Activated naive CD4-positive, alpha-beta T cell treated with anti-CD3 and anti-CD28 coated beads, Interleukin-2, amount 50 U/mL, for 72 hours (primary cell): ENCODE data around the gene RSRP1. TPM values are rescaled to one million over a fixed set of nuclear protein-coding genes. Genes with fewer than 3 reads are reported as not detected.
"Not testable (repeated sequence)": the region's sequence is repeated elsewhere in the genome, so short reads cannot be mapped to it uniquely, and the experiment has no call there.

Source experiments
- ATAC-seq, 2 donors: fragments of 150-1000 bp; cut with Tn5 transposase; 2 replicates each; pipeline ENCODE4 v1.10.0; 2021; ENCODE audit warnings: mild to moderate bottlenecking in 2 of 2, moderate library complexity in 2 of 2
- DNase-seq, 2 donors: peaks; one replicate each; pipeline ENCODE4 v3.0.0; 2021 to 2022; ENCODE audit warnings: low spot score in 2 of 2
- H3K27ac Mint-ChIP-seq, 2 donors: one replicate each; pipeline ENCODE4 v1.8.0; 2022; ENCODE audit warnings: mild to moderate bottlenecking in 2 of 2, mixed read lengths in 2 of 2
- H3K36me3 Mint-ChIP-seq, 2 donors: one replicate each; pipeline ENCODE4 v1.8.0; 2022; ENCODE audit warnings: mixed read lengths in 2 of 2
- H3K9me3 Mint-ChIP-seq, 2 donors: one replicate each; pipeline ENCODE4 v1.8.0; 2022; ENCODE audit warnings: mixed read lengths in 2 of 2
- total RNA-seq, 2 donors: library from RNA; stranded (reverse); gene quantifications; one replicate each; pipeline ENCODE4 v1.2.3, GENCODE V29; 2022

RSRP1 gene
- total RNA-seq, 2 donors from 2014 or later: 147 to 154 TPM

DNA sequence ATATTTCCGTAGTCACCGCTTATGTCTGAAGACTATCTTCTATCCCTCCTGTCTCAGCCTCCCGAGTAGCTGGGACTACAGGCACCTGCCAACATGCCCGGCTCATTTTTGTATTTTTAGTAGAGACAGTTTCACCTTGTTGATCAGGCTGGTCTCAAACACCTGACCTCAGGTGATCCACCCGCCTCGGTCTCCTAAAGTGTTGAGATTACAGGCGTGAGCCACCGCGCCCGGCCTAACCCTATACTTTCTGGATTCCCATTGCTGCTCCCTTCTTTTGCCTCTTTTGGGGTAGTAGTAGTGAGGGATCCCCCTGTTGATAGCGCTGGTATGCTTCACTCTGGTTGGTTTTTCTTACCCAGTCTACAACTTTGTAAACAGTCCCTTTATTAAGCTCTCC lies 9.2 kb downstream of the RSRP1 start:
- ATAC-seq (no peak), DNase-seq (no peak)
- peaks cover 7 to 15% of the 10 kb centered on the region in 2 donors for H3K36me3 Mint-ChIP-seq
- peak overlapping the region in 1 of 2 donors; percentile 19 for H3K27ac Mint-ChIP-seq
- H3K9me3 Mint-ChIP-seq: no peaks in the 10 kb centered on the region

DNA sequence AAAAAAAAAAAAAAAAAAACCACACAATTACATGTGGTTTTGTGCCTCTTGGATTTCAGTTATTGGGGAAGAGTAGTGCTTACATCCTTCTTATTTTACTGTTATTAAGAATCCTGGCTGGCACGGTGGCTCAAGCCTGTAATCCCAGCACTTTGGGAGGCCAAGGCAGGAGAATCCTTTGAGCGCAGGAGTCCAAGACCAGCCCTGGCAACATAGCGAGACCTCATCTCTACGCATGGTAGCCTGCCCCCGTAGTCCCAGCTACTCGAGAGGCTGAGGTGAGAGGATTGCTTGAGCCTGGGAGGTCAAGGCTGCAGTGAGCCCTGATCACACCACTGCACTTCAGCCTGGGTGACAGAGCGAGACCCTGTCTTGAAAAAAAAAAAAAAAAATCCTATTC lies 11.0 kb downstream of the RSRP1 start:
- DNase-seq, H3K36me3 Mint-ChIP-seq, H3K9me3 Mint-ChIP-seq, H3K27ac Mint-ChIP-seq, ATAC-seq: not testable (repeated sequence)

DNA sequence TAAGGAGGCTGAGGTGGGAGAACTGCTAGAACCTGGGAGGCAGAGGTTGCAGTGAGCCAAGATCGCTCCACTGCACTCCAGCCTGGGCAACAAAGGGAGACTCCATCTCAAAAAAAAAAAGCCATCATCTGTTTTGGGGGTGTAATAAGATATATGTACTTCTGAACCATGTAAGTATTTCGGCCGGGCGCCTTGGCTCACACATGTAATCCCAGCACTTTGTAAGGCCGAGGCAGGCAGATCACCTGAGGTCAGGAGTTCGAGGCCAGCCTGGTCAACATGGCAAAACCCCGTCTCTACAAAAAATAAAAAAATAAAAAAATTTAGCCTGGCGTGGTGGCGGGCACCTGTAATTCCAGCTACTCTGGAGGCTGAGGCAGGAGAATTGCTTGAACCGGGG lies 11.8 kb downstream of the RSRP1 start:
- H3K27ac Mint-ChIP-seq, H3K36me3 Mint-ChIP-seq, H3K9me3 Mint-ChIP-seq, ATAC-seq, DNase-seq: not testable (repeated sequence)

DNA sequence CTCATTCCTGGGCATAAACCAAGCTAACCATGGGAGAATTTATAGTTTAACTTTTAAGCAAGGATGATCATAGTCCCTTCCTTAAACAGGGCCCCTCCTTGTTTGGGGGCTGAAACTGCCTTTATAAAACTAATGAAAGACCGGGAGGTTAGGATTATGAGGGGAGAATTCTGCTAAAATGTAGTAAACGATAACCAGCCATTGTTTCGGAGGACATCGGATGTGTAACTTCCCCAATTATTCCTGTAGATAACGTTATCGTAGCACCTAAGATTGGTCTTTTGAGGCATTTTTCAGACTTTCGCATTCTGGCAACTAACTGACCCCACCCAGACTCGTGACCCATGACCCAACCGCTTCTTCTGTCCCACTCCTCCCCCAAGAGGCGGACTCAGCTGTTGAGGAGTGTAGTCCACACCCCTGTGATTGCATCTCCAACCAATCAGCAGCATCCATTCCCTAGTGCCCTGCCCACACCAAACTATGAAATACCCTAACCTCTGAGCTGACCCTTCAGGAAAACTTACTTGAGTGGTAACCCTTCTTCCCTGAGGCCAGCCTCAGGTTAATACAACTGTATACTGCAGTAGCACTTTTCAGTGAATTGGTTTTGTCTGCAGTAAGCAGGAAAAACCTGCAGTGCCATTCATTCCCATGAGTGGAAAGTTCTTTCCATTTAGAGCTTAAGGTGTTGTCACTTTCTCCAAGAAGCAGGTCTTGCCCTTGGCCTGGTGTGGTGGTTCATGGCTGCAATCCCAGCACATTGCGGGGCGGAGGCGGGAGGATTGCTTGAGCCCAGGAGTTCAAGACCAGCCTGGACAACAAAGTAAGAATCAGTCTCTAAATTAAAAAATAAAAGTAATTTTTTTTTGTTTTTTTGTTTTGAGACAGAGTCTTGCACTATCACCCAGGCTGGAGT lies 14.1 kb downstream of the RSRP1 start:
- Mint-ChIP-seq H3K27ac (no peak overlapping the region), H3K9me3 (no peaks in the 10 kb centered on the region), H3K36me3 (peaks cover 6 to 8% of the 10 kb centered on the region in 2 donors)
- peak; percentile 88 to 89 for ATAC-seq
- peak; percentile 71 to 73 for DNase-seq

DNA sequence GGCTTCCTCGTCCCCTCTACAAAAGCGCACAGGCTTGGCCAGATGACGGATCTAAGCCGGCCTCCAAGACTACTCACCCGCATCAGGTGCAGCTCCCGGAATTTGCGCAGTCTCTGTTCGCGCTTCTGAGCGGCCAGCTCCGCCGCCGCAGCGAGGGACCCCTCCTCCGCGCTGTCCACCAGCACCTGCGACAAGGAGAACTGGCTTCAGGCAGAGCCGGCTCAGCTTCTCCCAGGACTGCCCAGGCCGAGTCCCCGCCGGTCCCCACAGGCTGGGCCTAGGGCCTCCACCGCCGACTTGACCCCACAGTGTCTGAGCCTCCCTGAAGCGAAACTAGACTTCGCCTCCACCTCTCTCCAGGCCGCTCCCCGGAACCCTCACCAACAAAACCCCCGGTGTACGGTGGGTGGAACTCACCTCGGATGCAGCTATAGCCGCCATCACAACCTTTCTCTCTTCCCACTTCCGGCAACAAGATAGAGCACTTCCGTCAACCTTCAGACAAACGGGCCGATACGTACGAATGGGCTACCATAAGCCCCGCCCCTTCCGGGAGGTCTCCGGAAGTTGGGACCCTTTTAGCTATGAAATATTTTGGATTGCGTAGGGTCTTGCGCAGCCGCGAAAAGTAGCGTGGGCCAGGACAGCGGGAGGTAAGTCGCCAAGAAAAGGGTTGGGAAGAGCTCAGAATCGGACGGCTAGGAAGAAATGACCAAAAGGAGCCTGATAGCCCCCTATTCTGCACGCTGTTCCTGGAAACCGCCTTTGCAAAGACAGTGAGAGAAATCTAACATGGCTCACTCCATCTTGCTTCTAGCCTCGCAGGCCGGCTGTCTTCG lies 15.0 kb downstream of the RSRP1 start, which contains the start of gene SYF2:
Gene SYF2, minus strand, starts transcription at position 476 of the 839 bp plus-strand sequence. Its CDS starts 35 bp downstream, at position 441.
- H3K36me3 Mint-ChIP-seq: peaks cover 6 to 8% of the 10 kb centered on the region in 2 donors
- ATAC-seq: peak; percentile 89 to 93
- peak; percentile 86 to 90 for DNase-seq
- no peak within 1 kb of the TSS for H3K27ac Mint-ChIP-seq
- H3K9me3 Mint-ChIP-seq: no peaks in the 10 kb centered on the region

DNA sequence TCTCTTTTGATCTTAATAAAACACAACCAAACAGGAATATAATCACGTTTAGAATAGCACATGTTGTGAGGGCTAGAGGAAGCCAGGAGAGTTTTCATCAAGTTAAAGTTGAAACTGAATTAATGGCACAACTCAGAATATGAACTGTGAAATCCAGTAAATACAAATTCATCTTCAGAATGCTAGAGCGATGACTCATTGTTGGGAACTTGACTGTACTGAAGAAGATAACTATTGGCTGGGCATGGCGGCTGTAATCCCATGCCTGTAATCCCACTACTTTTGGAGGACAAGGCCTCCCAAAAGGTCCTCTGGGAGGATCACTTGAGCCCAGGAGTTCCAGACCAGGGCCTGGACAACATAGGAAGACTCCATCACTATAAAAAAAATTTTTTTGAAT lies 23.8 kb downstream of the RSRP1 start:
- peaks cover 5 to 22% of the 10 kb centered on the region in 2 donors for H3K36me3 Mint-ChIP-seq
- H3K27ac Mint-ChIP-seq: no peak overlapping the region
- ATAC-seq (no peak), DNase-seq (no peak)
- H3K9me3 Mint-ChIP-seq: no peaks in the 10 kb centered on the region

DNA sequence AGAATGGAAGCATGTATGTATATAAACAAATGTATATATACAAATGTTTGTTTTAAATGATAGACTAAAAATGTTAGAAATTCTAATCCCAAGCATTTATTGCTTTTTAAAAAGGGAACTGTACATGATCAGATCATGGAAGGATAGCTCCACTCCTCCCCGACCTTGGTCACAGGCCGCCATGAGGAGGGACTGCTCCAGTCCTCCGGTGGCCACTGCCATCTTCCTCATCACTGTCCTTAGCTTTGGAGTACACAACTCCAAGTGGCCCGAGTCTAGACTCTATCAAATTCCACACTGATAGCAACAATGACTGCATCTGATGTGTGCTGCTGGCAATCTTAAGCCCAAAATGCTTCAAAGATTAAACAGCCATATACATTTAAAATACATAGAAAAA lies 24.6 kb downstream of the RSRP1 start:
- peaks cover 5 to 22% of the 10 kb centered on the region in 2 donors for H3K36me3 Mint-ChIP-seq
- no peaks in the 10 kb centered on the region for H3K9me3 Mint-ChIP-seq
- no peak for ATAC-seq
- DNase-seq: no peak
- H3K27ac Mint-ChIP-seq: peak overlapping the region in 1 of 2 donors; percentile 27

DNA sequence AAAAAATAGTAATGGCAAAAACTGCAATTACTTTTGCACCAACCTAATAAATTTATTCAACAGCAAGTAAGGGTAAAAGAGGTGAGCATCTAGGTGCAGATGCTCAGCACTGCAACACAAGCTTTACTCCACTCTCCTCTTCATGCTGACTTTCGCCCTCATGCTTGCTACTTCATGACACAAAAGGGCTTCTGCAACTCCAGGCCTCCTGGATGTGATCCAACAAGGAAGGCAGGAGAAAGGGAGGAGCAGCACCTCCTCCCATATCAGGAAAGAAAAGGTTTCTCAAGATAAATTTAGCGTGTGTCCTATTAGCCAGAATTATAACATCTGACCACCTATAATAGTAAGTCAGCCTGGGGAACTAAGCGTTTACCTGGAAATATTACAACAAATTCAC lies 26.6 kb downstream of the RSRP1 start:
- peaks cover 5 to 11% of the 10 kb centered on the region in 2 donors for H3K36me3 Mint-ChIP-seq
- no peaks in the 10 kb centered on the region for H3K9me3 Mint-ChIP-seq
- no peak for DNase-seq
- no peak overlapping the region for H3K27ac Mint-ChIP-seq
- no peak for ATAC-seq

DNA sequence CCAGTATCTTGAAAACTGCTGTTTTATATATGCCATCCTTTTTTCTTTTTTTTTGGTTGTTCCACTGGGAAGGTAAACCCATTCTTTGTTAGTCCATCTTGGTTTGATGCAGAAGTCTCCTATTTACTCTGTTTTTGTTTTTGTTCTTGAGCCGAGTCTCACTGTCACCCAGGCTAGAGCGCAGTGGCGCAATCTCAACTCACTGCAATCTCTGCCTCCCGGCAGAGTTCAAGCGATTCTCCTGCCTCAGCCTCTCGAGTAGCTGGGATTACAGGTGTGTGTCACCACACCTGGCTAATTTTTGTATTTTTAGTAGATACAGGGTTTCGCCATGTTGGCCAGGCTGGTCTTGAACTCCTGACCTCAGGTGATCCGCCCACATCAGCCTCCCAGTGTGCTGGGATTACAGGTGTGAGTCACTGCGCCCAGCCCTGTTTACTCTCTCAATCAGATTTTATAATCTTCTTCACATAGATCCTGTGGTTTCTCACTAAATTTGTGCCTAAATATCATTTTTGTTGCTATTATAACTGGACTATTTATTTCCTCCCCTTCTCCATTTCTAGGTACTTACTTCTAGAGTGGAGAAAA lies 27.5 kb downstream of the RSRP1 start:
- DNase-seq: peak in 1 of 2 donors; percentile 46
- peaks cover 3 to 11% of the 10 kb centered on the region in 2 donors for H3K36me3 Mint-ChIP-seq
- peak overlapping the region in 1 of 2 donors; percentile 8 for H3K27ac Mint-ChIP-seq
- no peak for ATAC-seq
- H3K9me3 Mint-ChIP-seq: no peaks in the 10 kb centered on the region

DNA sequence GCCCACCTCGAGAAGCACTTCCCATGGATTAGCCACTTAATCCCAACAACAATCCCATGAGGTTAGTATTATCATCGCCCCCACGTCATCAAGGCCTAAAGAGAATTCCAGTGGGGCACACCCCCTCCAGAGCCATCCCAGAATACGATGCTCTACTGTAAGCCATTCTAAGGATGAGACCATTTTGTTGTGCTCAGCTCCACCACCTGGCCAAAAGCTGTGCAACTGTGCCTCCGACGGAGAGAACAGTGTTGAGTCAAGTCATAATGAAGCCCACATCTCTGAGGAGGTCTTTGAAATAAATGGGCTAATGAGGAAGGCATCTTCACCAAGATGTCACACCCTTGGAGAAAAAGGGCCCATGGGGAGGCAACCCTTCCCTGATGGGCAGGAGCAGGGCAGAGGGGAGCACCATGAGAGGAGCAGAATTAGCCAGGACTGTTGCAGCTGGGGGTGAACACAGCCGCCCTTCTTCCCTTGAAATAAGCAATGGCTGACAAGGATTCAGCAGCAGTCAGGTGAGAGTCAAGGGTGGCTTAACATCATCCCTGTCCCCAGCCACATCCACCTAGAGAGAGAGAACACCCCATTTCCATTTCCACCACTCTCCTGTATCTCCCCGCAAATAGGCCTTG lies 29.5 kb downstream of the RSRP1 start:
- Mint-ChIP-seq H3K27ac (no peak overlapping the region), H3K36me3 (peaks cover 0 to 5% of the 10 kb centered on the region in 2 donors), H3K9me3 (no peaks in the 10 kb centered on the region)
- no peak for DNase-seq
- no peak for ATAC-seq

DNA sequence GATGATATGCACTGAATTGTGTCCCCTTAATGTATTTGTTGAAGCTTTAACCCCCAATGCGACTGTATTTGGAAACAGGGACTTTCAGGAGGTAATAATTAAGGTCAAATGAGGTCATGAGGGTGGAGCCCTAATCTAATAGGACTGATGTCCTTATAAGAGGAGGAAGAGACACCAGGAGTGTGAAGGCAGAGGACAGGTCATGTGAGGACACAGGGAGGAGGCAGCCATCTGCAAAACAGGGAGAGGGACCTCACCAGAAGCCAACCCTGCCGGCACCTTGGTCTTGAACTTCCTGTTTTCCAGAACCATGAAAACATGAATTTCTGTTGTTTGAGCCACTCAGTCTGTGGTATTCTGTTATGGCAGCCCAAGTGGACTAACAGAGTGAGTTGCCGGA lies 30.2 kb downstream of the RSRP1 start:
- Mint-ChIP-seq H3K36me3 (peaks cover 0 to 5% of the 10 kb centered on the region in 2 donors), H3K9me3 (no peaks in the 10 kb centered on the region), H3K27ac (no peak overlapping the region)

DNA sequence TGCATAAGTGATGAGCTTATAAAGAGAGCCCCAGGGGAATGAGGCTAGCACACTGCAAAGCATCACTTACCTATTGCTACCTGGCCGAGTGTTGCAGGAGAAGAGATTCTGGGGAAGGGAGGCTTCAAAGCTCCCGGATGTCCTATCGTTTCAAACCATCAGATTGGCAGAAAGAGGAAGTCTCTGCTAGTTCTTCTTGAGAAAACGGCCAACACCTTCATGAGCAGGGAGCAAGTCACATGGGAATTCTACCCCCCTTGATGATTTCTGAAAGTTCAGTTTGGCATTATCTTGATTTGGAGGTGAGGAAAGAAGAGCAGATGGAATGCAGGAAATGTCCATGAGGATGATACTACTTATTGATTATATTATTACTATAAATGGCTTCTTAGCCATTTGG lies 31.1 kb downstream of the RSRP1 start:
- DNase-seq (no peak), ATAC-seq (no peak)
- Mint-ChIP-seq H3K36me3 (peaks cover 0 to 5% of the 10 kb centered on the region in 2 donors), H3K9me3 (no peaks in the 10 kb centered on the region), H3K27ac (no peak overlapping the region)

More for the DNA sequence above, 30.2 kb downstream of the RSRP1 start:
- ATAC-seq (no peak), DNase-seq (no peak)

DNA sequence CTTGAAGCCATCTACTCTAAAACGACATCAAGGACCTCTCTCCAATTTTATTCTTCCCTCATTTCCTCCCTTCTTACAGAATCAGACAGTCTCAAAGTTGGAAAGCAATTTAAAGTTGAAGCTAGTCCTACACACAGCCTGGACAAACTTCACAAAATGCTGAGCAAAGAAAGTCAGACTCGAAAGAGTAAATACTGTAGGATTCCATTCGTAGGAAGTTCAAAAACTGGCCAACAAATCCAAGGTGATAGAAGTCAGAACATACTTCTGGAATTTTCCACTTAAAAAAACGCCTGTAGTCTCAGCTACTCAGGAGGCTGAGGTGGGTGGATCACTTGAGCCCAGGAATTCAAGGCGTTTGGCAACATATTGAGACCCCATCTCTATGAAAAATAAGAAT lies 34.5 kb downstream of the RSRP1 start:
- H3K27ac Mint-ChIP-seq: no peak overlapping the region
- H3K36me3 Mint-ChIP-seq: no peaks in the 10 kb centered on the region
- no peaks in the 10 kb centered on the region for H3K9me3 Mint-ChIP-seq
- DNase-seq (no peak), ATAC-seq (no peak)

DNA sequence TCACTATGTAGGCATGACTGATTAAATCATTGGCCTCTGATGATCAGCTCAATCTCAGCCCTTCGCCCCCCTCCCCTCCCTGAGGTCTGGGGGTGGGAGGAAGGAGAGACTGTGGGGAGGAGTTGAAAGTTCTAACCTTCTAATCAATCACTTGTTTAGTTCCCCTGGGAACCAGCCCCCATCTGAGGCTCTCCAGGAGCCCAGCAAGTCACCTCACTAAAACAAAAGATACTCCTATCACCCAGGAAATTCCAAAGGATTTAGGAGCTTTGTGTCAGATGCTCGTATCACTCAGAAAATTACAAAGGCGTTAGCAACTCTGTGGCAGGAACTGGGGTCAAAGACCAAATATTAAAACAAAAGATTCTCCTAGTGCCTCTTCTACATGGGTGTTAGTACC lies 36.5 kb downstream of the RSRP1 start:
- Mint-ChIP-seq H3K27ac (no peak overlapping the region), H3K9me3 (no peaks in the 10 kb centered on the region), H3K36me3 (no peaks in the 10 kb centered on the region)
- ATAC-seq (no peak), DNase-seq (no peak)

DNA sequence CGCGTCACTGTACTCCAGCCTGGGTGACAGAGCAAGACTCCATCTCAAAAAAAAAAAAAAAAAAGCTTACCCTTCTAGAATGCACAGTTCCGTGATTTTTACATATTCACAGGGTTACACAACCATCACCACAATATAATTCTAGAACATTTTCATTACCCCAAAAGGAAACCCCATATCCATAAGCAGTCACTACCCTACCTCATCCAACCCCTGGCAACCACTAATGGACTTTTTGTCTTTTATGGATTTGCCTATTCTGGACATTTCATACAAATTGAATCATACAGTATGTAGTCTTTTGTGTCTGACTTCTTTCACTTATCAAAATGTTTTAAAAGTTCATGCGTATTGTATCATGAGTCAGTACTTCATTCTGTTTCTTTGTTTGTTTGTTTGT lies 37.7 kb downstream of the RSRP1 start:
- DNase-seq (no peak), ATAC-seq (no peak)
- Mint-ChIP-seq H3K9me3 (no peaks in the 10 kb centered on the region), H3K36me3 (no peaks in the 10 kb centered on the region), H3K27ac (no peak overlapping the region)

DNA sequence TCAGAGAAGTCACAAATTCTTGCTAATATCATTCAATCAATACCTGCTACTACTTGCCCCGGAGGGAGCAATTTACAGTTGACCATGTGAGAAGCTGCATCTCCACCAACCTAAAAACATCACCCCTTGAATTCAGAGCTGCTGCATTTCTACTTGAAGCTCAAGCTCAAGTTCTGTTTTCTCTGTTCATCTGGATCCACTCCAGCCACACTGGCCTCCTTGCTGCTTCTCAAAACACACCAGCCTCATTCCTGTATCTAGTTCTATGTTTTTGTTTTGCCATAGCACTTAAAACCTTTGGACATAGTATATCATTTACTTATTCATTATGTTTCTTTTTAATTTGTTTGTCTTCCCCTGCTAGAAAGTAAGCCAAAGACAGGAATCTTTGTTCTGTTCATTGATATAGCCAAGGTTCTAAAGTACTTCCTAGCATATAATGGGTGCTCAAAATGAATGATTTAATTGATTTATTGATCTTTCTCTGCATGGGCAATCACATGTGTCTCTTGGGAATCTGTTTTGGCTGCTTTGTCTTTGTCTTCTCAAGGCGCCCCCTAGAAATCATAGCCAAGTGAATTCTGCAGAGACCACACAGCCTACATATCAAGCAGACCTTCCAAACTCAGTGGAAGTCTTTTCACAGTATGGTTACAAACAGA lies 38.6 kb downstream of the RSRP1 start:
- Mint-ChIP-seq H3K9me3 (no peaks in the 10 kb centered on the region), H3K27ac (no peak overlapping the region), H3K36me3 (no peaks in the 10 kb centered on the region)
- DNase-seq: no peak
- ATAC-seq: no peak
